Lung microvascular endothelial cell (primary cell): ENCODE measurements around the gene DFFB. TPM values are rescaled to one million over a fixed set of nuclear protein-coding genes. Genes with fewer than 3 reads are reported as not detected.
A peak's percentile ranks its signal among the peaks of the same experiment; 100 is the strongest.
"Not testable (repeated sequence)": the region's sequence is repeated elsewhere in the genome, so short reads cannot be mapped to it uniquely, and the experiment has no call there.

Experiments
- DNase-seq, 2 donors: peaks; one replicate each; pipeline versions ENCODE4 v3.0.0 to v3.0.0-alpha.2; 2010; ENCODE audit warnings: low read depth in 2 of 2
- total RNA-seq: library from RNA; depleted of rRNA; stranded (reverse); fragments of >200 nt; gene quantifications from 2 replicates; pipeline ENCODE4 v1.2.1, GENCODE V29; 2014

The DFFB gene
- total RNA-seq, 1 donor from 2014 or later = 7.5 TPM

- DNase-seq = no peak
Observed at GRCh38 chr1:3908886-3909517, 51.7 kb downstream of the DFFB start.

GRCh38 chr1:3909615-3910014 is 52.3 kb downstream of the DFFB start:
- no peak for DNase-seq

GRCh38 chr1:3910049-3910731 is 52.9 kb downstream of the DFFB start:
- DNase-seq = no peak

- peak; percentile 55 to 70 for DNase-seq
Observed at GRCh38 chr1:3910857-3911845, 53.9 kb downstream of the DFFB start.

- DNase-seq = no peak
Observed at GRCh38 chr1:3911981-3912808, 54.9 kb downstream of the DFFB start.

GRCh38 chr1:3912809-3913685 is 55.8 kb downstream of the DFFB start:
- DNase-seq = no peak

- no peak for DNase-seq
Observed at GRCh38 chr1:3914331-3914851, 57.1 kb downstream of the DFFB start.

- no peak for DNase-seq
Observed at GRCh38 chr1:3914911-3915310, 57.6 kb downstream of the DFFB start.

- DNase-seq = no peak
Observed at GRCh38 chr1:3915551-3916121, 58.4 kb downstream of the DFFB start.

- DNase-seq = no peak
Observed at GRCh38 chr1:3917761-3918160, 60.5 kb downstream of the DFFB start.

GRCh38 chr1:3918359-3918758 is 61.1 kb downstream of the DFFB start:
- not testable (repeated sequence) for DNase-seq

GRCh38 chr1:3918966-3919611 is 61.8 kb downstream of the DFFB start:
- no peak for DNase-seq

GRCh38 chr1:3919706-3920105 is 62.4 kb downstream of the DFFB start:
- DNase-seq = no peak

GRCh38 chr1:3921765-3922164 is 64.5 kb downstream of the DFFB start:
- DNase-seq = no peak

GRCh38 chr1:3922201-3922725 is 65.0 kb downstream of the DFFB start:
- DNase-seq = no peak

- no peak for DNase-seq
Observed at GRCh38 chr1:3922851-3923250, 65.6 kb downstream of the DFFB start.

GRCh38 chr1:3923378-3924185 is 66.3 kb downstream of the DFFB start:
- DNase-seq = no peak

- DNase-seq = no peak
Observed at GRCh38 chr1:3924186-3924824, 67.0 kb downstream of the DFFB start.
